SK-N-SH (cell line): ENCODE measurements around the gene E4F1. TPM values are rescaled to one million over a fixed set of nuclear protein-coding genes. Genes with fewer than 3 reads are reported as not detected.

Experiments used
- CTCF ChIA-PET: fragments of 300-600, 350-600 bp; formaldehyde crosslinking; extraction: SDS; loops from one replicate; lab custom pipeline; 2021; lab: Yijun Ruan, JAX
- POLR2A ChIA-PET: fragments of 350-600 bp; sonication (Branson Sonifier 250); formaldehyde crosslinking; extraction: SDS; loops from one replicate; lab custom pipeline; 2020; ENCODE audit warnings: antibody characterized with exemption, inconsistent platforms; lab: Yijun Ruan, JAX
- DNase-seq: peaks from one replicate; pipeline ENCODE4 v3.0.0; 2012
- H2AFZ ChIP-seq: fragments of 200-600 bp; sonication (generic); 2 replicates; pipeline ENCODE4 v1.8.1; 2016; ENCODE audit warnings: antibody characterized with exemption, mild to moderate bottlenecking, low read depth
- H3F3A ChIP-seq: fragments of 200-600 bp; sonication (generic); replicated peaks from 2 replicates; pipeline ENCODE3; 2016; ENCODE audit warnings: antibody characterized with exemption, mild to moderate bottlenecking; ENCODE audit not compliant: insufficient read depth
- H3K27ac ChIP-seq, 2 experiments: fragments of 200-500 bp in 1 of 2; fragments of 200-600 bp in 1 of 2; sonication (Bioruptor generic) in 1 of 2; sonication (generic), shearing (Covaris generic) in 1 of 2; 2 replicates each; pipeline versions ENCODE4 v1.5.1 to v1.6.1; 2014 to 2016; ENCODE audit warnings: low read depth in 2 of 2, inconsistent platforms in 1 of 2, low read length in 1 of 2, mild to moderate bottlenecking in 1 of 2, mixed read lengths in 1 of 2
- H3K27me3 ChIP-seq: fragments of 200-600 bp; sonication (generic), shearing (Covaris generic); 2 replicates; pipeline ENCODE4 v1.6.1; 2016; ENCODE audit warnings: mixed run types; ENCODE audit not compliant: insufficient read depth
- H3K36me3 ChIP-seq, 2 experiments: fragments of 200-500 bp in 1 of 2; fragments of 200-600 bp in 1 of 2; sonication (Bioruptor generic) in 1 of 2; sonication (generic) in 1 of 2; replicated peaks in 1 of 2; 2 replicates each; pipeline versions ENCODE3 to v1.5.1; 2014 to 2016; ENCODE audit warnings: low read length in 1 of 2, mild to moderate bottlenecking in 1 of 2; ENCODE audit not compliant: insufficient read depth in 2 of 2, control insufficient read depth in 1 of 2
- H3K4me1 ChIP-seq, 2 experiments: fragments of 200-500 bp in 1 of 2; fragments of 200-600 bp in 1 of 2; sonication (Bioruptor generic) in 1 of 2; sonication (generic), shearing (Covaris generic) in 1 of 2; 2 replicates each; pipeline versions ENCODE4 v1.5.1 to v1.6.1; 2014 to 2016; ENCODE audit warnings: low read depth in 1 of 2, low read length in 1 of 2, mixed run types in 1 of 2; ENCODE audit not compliant: insufficient read depth in 2 of 2, control insufficient read depth in 1 of 2
- H3K4me2 ChIP-seq: fragments of 200-600 bp; sonication (generic), shearing (Covaris generic); 2 replicates; pipeline ENCODE4 v1.6.1; 2017; ENCODE audit warnings: mixed run types
- H3K4me3 ChIP-seq, 2 experiments: fragments of 200-500 bp in 1 of 2; fragments of 200-600 bp in 1 of 2; sonication (Bioruptor generic) in 1 of 2; sonication (generic), shearing (Covaris generic) in 1 of 2; 2 replicates each; pipeline versions ENCODE4 v1.5.1 to v1.8.1; 2014 to 2016; ENCODE audit warnings: low read depth in 2 of 2, inconsistent platforms in 1 of 2, low read length in 1 of 2, mild to moderate bottlenecking in 1 of 2, mixed read lengths in 1 of 2, moderate library complexity in 1 of 2
- H3K79me2 ChIP-seq: fragments of 200-600 bp; sonication (generic); 2 replicates; pipeline ENCODE4 v1.8.1; 2017; ENCODE audit warnings: mild to moderate bottlenecking; ENCODE audit not compliant: insufficient read depth
- H3K9ac ChIP-seq: fragments of 200-600 bp; sonication (generic); 2 replicates; pipeline ENCODE4 v1.6.1; 2017; ENCODE audit warnings: mixed run types
- H3K9me2 ChIP-seq: fragments of 200-600 bp; sonication (generic); 2 replicates; pipeline ENCODE4 v1.6.1; 2017; ENCODE audit warnings: mixed run types
- H3K9me3 ChIP-seq: fragments of 200-600 bp; sonication (generic); 2 replicates; pipeline ENCODE4 v1.6.1; 2017; ENCODE audit warnings: mixed run types, mild to moderate bottlenecking, moderate library complexity
- H4K20me1 ChIP-seq: fragments of 200-600 bp; sonication (generic); 2 replicates; pipeline ENCODE4 v1.6.1; 2017; ENCODE audit warnings: mild to moderate bottlenecking, mixed run types; ENCODE audit not compliant: insufficient read depth
- CHD2 ChIP-seq: fragments of 150-350 bp; IDR thresholded peaks from 2 replicates; pipeline ENCODE4 v1.6.1; 2018; ENCODE audit warnings: low read length; ENCODE audit not compliant: partially characterized antibody
- ELF1 ChIP-seq: IDR thresholded peaks from 2 replicates; pipeline ENCODE4 v1.4.0; 2012
- EZH2phosphoT487 ChIP-seq: fragments of 200-600 bp; sonication (generic); IDR thresholded peaks from 2 replicates; pipeline ENCODE4 v1.6.1; 2017; ENCODE audit warnings: low read depth, mixed run types, mild to moderate bottlenecking, antibody characterized with exemption, moderate library complexity, borderline replicate concordance
- FOSL2 ChIP-seq: IDR thresholded peaks from 2 replicates; pipeline ENCODE4 v1.4.0; 2012; ENCODE audit warnings: low read depth, mild to moderate bottlenecking, moderate library complexity, borderline replicate concordance
- FOXJ3 ChIP-seq: sonication (generic); formaldehyde crosslinking; IDR thresholded peaks from 2 replicates; pipeline ENCODE4 v1.5.1; 2020; ENCODE audit warnings: mild to moderate bottlenecking, missing genetic modification reagents
- FOXM1 ChIP-seq: IDR thresholded peaks from 2 replicates; pipeline ENCODE4 v1.4.0; 2012; ENCODE audit warnings: low read depth, mild to moderate bottlenecking
- GATA2 ChIP-seq: sonication (generic); formaldehyde crosslinking; IDR thresholded peaks from 2 replicates; pipeline ENCODE4 v1.5.0; 2020; ENCODE audit warnings: mild to moderate bottlenecking, missing genetic modification reagents
- JUND ChIP-seq: IDR thresholded peaks from 2 replicates; pipeline ENCODE4 v1.4.0; 2012
- NRF1 ChIP-seq: IDR thresholded peaks from 2 replicates; pipeline ENCODE4 v1.6.1; 2012; ENCODE audit warnings: low read depth, mild to moderate bottlenecking, low read length
- RCOR1 ChIP-seq: fragments of 150-350 bp; IDR thresholded peaks from 2 replicates; pipeline ENCODE4 v1.6.1; 2017; ENCODE audit warnings: antibody characterized with exemption, low read length
- RXRA ChIP-seq: IDR thresholded peaks from 2 replicates; pipeline ENCODE4 v1.4.0; 2012; ENCODE audit warnings: low read depth, mild to moderate bottlenecking, borderline replicate concordance
- TAF1 ChIP-seq: IDR thresholded peaks from 2 replicates; pipeline ENCODE4 v1.6.1; 2012; ENCODE audit warnings: low read depth, mild to moderate bottlenecking, low read length, moderate library complexity, borderline replicate concordance
- TCF12 ChIP-seq: IDR thresholded peaks from 2 replicates; pipeline ENCODE4 v1.4.0; 2012
- WGBS: methylation state at CpG from one replicate; pipeline ENCODE4 v1.1.6; 2017; ENCODE audit warnings: low lambda C conversion rate; 5-methylcytosine and 5-hydroxymethylcytosine counted together
- polyA plus RNA-seq, 3 experiments: library from polyadenylated mRNA; depleted of rRNA; stranded (reverse); fragments of >200 nt; gene quantifications; 2 replicates each; pipeline ENCODE4 v1.2.3, GENCODE V29; 2012
- TF ChIP-seq, protein P1 (sequence below): IDR thresholded peaks from 2 replicates; pipeline ENCODE4 v1.4.0; 2012; ENCODE audit warnings: low read depth, borderline replicate concordance
- TF ChIP-seq, protein P2 (sequence below): fragments of 150-350 bp; IDR thresholded peaks from 2 replicates; pipeline ENCODE4 v1.6.1; 2017; ENCODE audit warnings: antibody characterized with exemption, low read length, low read depth, borderline replicate concordance
- TF ChIP-seq, protein P3 (sequence below): fragments of 150-350 bp; IDR thresholded peaks from 2 replicates; pipeline ENCODE4 v1.6.1; 2016; ENCODE audit warnings: mild to moderate bottlenecking, low read depth, low read length

Gene E4F1
- polyA plus RNA-seq, 1 of the 3 experiments (the other 2 are of a cell fraction) = 33.0 TPM

DNA sequence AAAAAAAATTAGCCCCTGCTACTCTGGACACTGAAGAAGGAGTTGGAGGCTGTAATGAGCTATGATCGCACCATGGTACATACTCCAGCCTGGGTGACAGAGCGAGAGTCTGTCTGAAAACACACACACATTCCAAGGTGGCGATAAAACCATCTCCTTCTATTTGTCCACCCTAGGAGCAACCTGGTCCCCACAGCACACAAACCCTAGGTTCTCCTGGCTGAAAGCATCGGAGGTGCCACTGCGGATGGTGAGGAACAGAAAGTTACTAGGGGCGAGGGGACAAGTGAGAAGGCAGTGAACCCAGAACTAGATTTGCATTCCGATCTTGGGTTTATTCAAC is 29.4 kb downstream of the E4F1 start (continued):
- no peak for TF ChIP-seq FOSL2
- TF ChIP-seq EZH2phosphoT487 = no peak
- no peak for TF ChIP-seq GATA2 (CRISPR knock-in tag)
- TF ChIP-seq TAF1 = no peak

DNA sequence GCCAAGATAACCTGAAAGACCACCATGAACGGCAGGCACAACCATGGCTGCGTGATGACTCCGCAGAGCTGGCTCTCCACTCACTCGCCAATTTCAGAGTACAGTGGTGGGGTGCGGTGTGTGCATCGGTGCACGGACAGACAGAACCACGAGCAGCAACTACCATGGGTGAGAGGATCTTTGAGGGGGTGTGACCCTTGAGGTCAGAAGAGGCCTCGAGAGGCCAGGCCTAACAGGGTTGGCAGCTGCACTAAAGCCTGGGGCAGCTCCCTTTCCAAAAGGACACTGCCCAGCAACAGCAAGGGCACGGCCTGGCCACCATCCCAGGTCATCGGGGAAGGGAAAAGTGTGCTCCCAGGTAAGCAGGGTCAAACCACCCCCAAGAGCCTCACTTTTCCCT is 29.9 kb downstream of the E4F1 start:
- TF ChIP-seq, protein P1, sequence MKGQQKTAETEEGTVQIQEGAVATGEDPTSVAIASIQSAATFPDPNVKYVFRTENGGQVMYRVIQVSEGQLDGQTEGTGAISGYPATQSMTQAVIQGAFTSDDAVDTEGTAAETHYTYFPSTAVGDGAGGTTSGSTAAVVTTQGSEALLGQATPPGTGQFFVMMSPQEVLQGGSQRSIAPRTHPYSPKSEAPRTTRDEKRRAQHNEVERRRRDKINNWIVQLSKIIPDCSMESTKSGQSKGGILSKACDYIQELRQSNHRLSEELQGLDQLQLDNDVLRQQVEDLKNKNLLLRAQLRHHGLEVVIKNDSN = no peak
- TF ChIP-seq TAF1 (no peak), FOXM1 (no peak), JUND (no peak), NRF1 (no peak), TCF12 (no peak), RCOR1 (no peak), CHD2 (no peak), EZH2phosphoT487 (no peak), ELF1 (no peak), FOXJ3 (CRISPR knock-in tag) (no peak), RXRA (no peak)
- TF ChIP-seq, protein P2, sequence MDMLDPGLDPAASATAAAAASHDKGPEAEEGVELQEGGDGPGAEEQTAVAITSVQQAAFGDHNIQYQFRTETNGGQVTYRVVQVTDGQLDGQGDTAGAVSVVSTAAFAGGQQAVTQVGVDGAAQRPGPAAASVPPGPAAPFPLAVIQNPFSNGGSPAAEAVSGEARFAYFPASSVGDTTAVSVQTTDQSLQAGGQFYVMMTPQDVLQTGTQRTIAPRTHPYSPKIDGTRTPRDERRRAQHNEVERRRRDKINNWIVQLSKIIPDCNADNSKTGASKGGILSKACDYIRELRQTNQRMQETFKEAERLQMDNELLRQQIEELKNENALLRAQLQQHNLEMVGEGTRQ = no peak
- TF ChIP-seq, protein P3, sequence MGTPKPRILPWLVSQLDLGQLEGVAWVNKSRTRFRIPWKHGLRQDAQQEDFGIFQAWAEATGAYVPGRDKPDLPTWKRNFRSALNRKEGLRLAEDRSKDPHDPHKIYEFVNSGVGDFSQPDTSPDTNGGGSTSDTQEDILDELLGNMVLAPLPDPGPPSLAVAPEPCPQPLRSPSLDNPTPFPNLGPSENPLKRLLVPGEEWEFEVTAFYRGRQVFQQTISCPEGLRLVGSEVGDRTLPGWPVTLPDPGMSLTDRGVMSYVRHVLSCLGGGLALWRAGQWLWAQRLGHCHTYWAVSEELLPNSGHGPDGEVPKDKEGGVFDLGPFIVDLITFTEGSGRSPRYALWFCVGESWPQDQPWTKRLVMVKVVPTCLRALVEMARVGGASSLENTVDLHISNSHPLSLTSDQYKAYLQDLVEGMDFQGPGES = no peak
- Histone ChIP-seq H3K4me3 (no peak overlapping the region), H3K9me2 (no peaks in the 10 kb centered on the region), H3K36me3 (peaks cover 37 to 60% of the 10 kb centered on the region in 2 experiments), H3K27ac (no peak overlapping the region), H3K4me2 (no peak overlapping the region), H3K4me1 (peaks cover 7 to 13% of the 10 kb centered on the region in 2 experiments; a peak in 1 of 4 replicates), H3K79me2 (peaks cover 54% of the 10 kb centered on the region), H2AFZ (no peak overlapping the region), H3F3A (peaks cover 46% of the 10 kb centered on the region), H3K9ac (no peak overlapping the region), H4K20me1 (peaks cover 21% of the 10 kb centered on the region; the same call in 1 of the 2 replicates), H3K9me3 (no peaks in the 10 kb centered on the region), H3K27me3 (no peaks in the 10 kb centered on the region)
- 90% methylated on average over 10 of the region's 11 CpGs for WGBS
- CTCF ChIA-PET = interaction anchor here (3.5 kb wide), 1 partner anchor 59 kb away, joined by 33 read pairs; no protein-coding TSS in a partner anchor
- no peak for DNase-seq
- POLR2A ChIA-PET = interaction anchor here (0.6 kb wide), 1 partner anchor 10 kb away, joined by 3 read pairs; no protein-coding TSS in a partner anchor
